Kidney epithelial cell (primary cell): ENCODE measurements around the gene NIPBL. TPM values are rescaled to one million over a fixed set of nuclear protein-coding genes. Genes with fewer than 3 reads are reported as not detected.

Source experiments
- DNase-seq: peaks from one replicate; pipeline ENCODE4 v3.0.0-alpha.2; 2010; ENCODE audit warnings: low read depth
- H3K27me3 ChIP-seq: 2 replicates; pipeline ENCODE4 v1.6.0; 2011; ENCODE audit warnings: low read length; ENCODE audit not compliant: control insufficient read depth, insufficient read depth
- H3K36me3 ChIP-seq: 2 replicates; pipeline ENCODE4 v1.5.1; 2011; ENCODE audit warnings: low read length; ENCODE audit not compliant: control insufficient read depth, insufficient read depth
- H3K4me3 ChIP-seq: 2 replicates; pipeline ENCODE4 v1.5.1; 2011; ENCODE audit warnings: low read depth, mild to moderate bottlenecking, control low read depth, low read length
- total RNA-seq: library from RNA; depleted of rRNA; stranded (reverse); fragments of >200 nt; gene quantifications from 2 replicates; pipeline ENCODE4 v1.2.3, GENCODE V29; 2015
- TF ChIP-seq, protein P1 (sequence below): IDR thresholded peaks from 2 replicates; pipeline ENCODE4 v1.5.1; 2011; ENCODE audit warnings: mild to moderate bottlenecking, moderate library complexity, low read length, control low read depth, inconsistent platforms; ENCODE audit not compliant: insufficient read depth, poor library complexity, severe bottlenecking

NIPBL gene, protein sequence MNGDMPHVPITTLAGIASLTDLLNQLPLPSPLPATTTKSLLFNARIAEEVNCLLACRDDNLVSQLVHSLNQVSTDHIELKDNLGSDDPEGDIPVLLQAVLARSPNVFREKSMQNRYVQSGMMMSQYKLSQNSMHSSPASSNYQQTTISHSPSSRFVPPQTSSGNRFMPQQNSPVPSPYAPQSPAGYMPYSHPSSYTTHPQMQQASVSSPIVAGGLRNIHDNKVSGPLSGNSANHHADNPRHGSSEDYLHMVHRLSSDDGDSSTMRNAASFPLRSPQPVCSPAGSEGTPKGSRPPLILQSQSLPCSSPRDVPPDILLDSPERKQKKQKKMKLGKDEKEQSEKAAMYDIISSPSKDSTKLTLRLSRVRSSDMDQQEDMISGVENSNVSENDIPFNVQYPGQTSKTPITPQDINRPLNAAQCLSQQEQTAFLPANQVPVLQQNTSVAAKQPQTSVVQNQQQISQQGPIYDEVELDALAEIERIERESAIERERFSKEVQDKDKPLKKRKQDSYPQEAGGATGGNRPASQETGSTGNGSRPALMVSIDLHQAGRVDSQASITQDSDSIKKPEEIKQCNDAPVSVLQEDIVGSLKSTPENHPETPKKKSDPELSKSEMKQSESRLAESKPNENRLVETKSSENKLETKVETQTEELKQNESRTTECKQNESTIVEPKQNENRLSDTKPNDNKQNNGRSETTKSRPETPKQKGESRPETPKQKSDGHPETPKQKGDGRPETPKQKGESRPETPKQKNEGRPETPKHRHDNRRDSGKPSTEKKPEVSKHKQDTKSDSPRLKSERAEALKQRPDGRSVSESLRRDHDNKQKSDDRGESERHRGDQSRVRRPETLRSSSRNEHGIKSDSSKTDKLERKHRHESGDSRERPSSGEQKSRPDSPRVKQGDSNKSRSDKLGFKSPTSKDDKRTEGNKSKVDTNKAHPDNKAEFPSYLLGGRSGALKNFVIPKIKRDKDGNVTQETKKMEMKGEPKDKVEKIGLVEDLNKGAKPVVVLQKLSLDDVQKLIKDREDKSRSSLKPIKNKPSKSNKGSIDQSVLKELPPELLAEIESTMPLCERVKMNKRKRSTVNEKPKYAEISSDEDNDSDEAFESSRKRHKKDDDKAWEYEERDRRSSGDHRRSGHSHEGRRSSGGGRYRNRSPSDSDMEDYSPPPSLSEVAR (N-terminal part only)
- 21.1 and 21.8 TPM in 2 replicates for total RNA-seq

DNA sequence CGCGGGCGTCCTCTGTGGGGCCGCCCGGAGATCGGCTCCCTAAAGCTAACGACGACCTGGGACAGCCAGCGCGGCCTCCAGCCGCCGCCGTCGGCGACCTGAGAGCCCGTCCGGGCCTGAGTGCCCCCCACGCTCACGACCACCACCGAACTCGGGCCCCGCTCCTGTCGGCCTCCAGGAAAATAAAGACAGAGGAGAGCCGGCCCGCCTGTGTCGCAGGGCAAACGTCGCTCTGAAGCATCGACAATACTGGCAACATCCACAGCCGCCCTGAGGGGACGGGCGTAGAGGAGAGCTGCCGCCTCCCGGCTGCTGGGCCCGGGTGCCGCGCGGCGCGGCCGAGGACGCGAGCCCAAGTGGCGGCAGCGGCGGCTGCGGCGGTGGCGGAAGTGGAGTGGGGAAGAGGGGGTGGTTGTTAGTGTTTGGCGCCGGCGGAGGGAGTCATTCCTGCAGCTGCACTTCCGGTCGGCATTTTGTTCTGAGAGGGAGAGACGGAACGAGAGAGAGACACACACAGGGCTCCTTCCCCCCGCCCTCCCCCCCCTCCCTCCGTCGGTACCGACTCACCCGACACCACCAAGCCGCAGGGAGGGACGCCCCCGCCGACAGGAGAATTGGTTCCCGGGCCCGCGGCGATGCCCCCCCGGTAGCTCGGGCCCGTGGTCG lies at the start of gene NIPBL:
TSS of gene NIPBL (plus strand) at position 471 of the 666 bp plus-strand sequence. CDS start 76,928 bp downstream, outside the sequence.
- peak within 1 kb of the TSS; percentile 72 for H3K4me3 ChIP-seq
- TF ChIP-seq, protein P1, sequence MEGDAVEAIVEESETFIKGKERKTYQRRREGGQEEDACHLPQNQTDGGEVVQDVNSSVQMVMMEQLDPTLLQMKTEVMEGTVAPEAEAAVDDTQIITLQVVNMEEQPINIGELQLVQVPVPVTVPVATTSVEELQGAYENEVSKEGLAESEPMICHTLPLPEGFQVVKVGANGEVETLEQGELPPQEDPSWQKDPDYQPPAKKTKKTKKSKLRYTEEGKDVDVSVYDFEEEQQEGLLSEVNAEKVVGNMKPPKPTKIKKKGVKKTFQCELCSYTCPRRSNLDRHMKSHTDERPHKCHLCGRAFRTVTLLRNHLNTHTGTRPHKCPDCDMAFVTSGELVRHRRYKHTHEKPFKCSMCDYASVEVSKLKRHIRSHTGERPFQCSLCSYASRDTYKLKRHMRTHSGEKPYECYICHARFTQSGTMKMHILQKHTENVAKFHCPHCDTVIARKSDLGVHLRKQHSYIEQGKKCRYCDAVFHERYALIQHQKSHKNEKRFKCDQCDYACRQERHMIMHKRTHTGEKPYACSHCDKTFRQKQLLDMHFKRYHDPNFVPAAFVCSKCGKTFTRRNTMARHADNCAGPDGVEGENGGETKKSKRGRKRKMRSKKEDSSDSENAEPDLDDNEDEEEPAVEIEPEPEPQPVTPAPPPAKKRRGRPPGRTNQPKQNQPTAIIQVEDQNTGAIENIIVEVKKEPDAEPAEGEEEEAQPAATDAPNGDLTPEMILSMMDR, result no peak
- peak; percentile 72 for DNase-seq
- H3K27me3 ChIP-seq, result no peaks in the 10 kb centered on the region
- no peaks in the 10 kb centered on the region for H3K36me3 ChIP-seq

DNA sequence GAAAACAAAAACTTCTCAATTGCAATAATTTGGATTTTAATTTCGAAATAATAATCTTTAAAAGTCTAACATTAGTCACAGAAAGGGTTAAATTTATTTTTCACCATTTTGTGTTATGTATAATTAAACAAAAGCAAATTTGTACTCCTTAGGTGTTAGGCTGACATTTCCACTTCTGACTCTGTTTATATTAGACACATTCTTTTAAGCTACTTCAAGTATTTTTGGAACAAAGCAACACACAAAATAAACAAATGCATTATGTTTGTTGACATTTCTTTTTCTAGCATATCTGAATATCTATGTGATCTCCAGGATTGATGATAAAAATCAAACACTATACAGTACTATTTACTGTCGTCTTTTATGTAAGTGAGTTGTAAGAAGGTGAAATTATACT lies 44.3 kb upstream of the NIPBL start:
- Histone ChIP-seq H3K27me3 (no peaks in the 10 kb centered on the region), H3K36me3 (no peaks in the 10 kb centered on the region), H3K4me3 (no peak overlapping the region)
- no peak for DNase-seq
- TF ChIP-seq, protein P1, result no peak

DNA sequence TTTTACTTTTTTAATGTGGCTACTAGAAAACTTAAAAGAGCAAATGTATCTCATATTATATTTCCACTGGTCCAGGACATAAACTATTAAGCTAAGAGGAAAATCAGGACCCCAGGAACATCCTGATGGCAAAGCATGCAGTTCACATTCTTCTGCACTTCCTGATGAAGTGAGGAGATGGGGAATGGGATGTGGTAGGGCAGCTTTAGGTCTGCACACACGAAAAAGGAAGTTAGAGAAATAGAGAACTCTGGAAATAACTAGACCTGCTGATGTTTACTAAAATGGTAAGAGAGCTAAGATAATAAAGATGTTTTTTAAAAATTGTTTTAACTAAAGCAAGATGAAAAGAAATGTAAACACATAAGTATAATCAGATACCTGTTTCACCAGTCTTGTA lies 39.7 kb upstream of the NIPBL start:
- Histone ChIP-seq H3K4me3 (no peak overlapping the region), H3K27me3 (no peaks in the 10 kb centered on the region), H3K36me3 (no peaks in the 10 kb centered on the region)
- no peak for DNase-seq
- TF ChIP-seq, protein P1, result no peak

DNA sequence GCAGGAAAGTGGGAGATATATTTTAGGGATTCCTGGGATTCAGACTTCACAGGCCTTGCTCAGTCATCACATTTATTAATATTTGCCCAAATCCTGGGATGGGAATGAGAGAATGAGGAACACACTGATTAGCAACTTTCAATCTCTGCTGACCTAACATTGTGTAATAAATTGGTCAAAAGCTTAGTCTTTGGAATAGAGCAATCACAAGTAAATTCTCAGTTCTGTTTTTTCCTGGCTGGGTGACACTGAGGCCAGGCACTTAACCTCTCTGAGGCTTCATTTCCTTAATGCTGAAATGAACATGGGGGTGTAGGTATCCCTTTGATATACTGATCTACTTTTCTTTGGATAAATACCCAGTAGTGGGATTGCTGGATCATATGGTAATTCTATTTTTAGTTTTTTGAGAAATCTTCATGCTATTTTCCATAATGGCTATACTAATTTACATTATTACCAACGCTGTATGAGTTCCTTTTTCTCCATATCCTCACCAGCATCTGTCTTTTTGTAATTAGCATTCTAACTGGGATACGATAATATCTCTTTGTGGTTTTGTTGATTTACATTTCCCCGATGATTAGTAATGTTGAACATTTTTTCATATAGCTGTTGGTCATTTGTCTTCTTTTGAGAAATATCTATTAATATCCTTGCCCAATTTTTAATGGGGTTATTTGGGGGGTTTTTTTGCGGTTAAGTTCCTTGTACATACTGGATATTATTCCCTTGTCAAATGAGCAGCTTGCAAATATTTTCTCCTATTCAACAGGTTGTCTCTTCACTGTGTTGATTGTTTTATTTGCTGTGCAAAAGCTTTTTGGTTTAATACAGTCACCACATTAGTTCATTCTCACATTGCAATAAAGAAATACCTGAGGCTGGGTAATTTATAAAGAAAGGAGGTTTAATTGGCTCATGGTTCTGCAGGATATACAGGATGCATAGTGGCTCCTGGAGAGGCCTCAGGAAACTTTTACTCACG lies 36.8 kb upstream of the NIPBL start:
- Histone ChIP-seq H3K36me3 (no peaks in the 10 kb centered on the region), H3K27me3 (no peaks in the 10 kb centered on the region), H3K4me3 (no peak overlapping the region)
- DNase-seq, result no peak
- TF ChIP-seq, protein P1, result no peak
